H9 (cell line): ENCODE results near the gene NLGN4X. TPM values are rescaled to one million over a fixed set of nuclear protein-coding genes. Genes with fewer than 3 reads are reported as not detected.

Experiments
- DNase-seq: peaks from one replicate; pipeline ENCODE4 v3.0.0-alpha.2; 2017
- H2AFZ ChIP-seq: one replicate; pipeline ENCODE4 v1.6.1; 2013; ENCODE audit warnings: mild to moderate bottlenecking, low read length, control low read depth, moderate library complexity
- H2AK5ac ChIP-seq: 2 replicates; pipeline ENCODE4 v1.6.1; 2013; ENCODE audit warnings: low read length, control low read depth, mixed read lengths; ENCODE audit not compliant: insufficient read length
- H2BK120ac ChIP-seq: one replicate; pipeline ENCODE4 v1.6.1; 2013; ENCODE audit warnings: low read depth, mild to moderate bottlenecking, low read length, control low read depth, inconsistent platforms; ENCODE audit not compliant: poor library complexity, severe bottlenecking
- H2BK12ac ChIP-seq: 2 replicates; pipeline ENCODE4 v1.6.1; 2013; ENCODE audit warnings: low read length, control low read depth, mixed read lengths, low read depth; ENCODE audit not compliant: insufficient read length
- H2BK15ac ChIP-seq: 2 replicates; pipeline ENCODE4 v1.6.1; 2013; ENCODE audit warnings: low read depth, low read length, control low read depth
- H2BK20ac ChIP-seq: one replicate; pipeline ENCODE4 v1.6.1; 2013; ENCODE audit warnings: low read depth, mild to moderate bottlenecking, low read length, control low read depth, inconsistent platforms; ENCODE audit not compliant: poor library complexity, severe bottlenecking
- H2BK5ac ChIP-seq: 2 replicates; pipeline ENCODE4 v1.6.1; 2013; ENCODE audit warnings: low read length, control low read depth, mixed read lengths; ENCODE audit not compliant: insufficient read length
- H3K14ac ChIP-seq: 2 replicates; pipeline ENCODE4 v1.6.1; 2013; ENCODE audit warnings: low read length, control low read depth; ENCODE audit not compliant: insufficient read depth
- H3K18ac ChIP-seq: 2 replicates; pipeline ENCODE4 v1.6.1; 2013; ENCODE audit warnings: low read depth, mild to moderate bottlenecking, mixed read lengths, low read length, control low read depth; ENCODE audit not compliant: insufficient read length
- H3K23ac ChIP-seq: 2 replicates; pipeline ENCODE4 v1.6.1; 2013; ENCODE audit warnings: low read length, control low read depth, mixed read lengths, low read depth; ENCODE audit not compliant: insufficient read length
- H3K23me2 ChIP-seq: 2 replicates; pipeline ENCODE4 v1.6.1; 2013; ENCODE audit warnings: low read depth, mild to moderate bottlenecking, mixed read lengths, low read length, control low read depth; ENCODE audit not compliant: insufficient read length, poor library complexity, severe bottlenecking
- H3K27ac ChIP-seq: 2 replicates; pipeline ENCODE4 v1.5.1; 2013; ENCODE audit warnings: low read length, control low read depth, mixed read lengths, low read depth; ENCODE audit not compliant: insufficient read length
- H3K27me3 ChIP-seq: 2 replicates; pipeline ENCODE4 v1.6.1; 2013; ENCODE audit warnings: low read length, control low read depth, inconsistent platforms; ENCODE audit not compliant: insufficient read depth
- H3K4ac ChIP-seq: 2 replicates; pipeline ENCODE4 v1.6.1; 2013; ENCODE audit warnings: low read depth, mild to moderate bottlenecking, control low read depth, inconsistent platforms, low read length, moderate library complexity
- H3K4me1 ChIP-seq: 2 replicates; pipeline ENCODE4 v1.6.1; 2013; ENCODE audit warnings: low read length, control low read depth, inconsistent platforms; ENCODE audit not compliant: insufficient read depth
- H3K4me2 ChIP-seq: 2 replicates; pipeline ENCODE4 v1.6.1; 2013; ENCODE audit warnings: low read length, control low read depth, mixed read lengths; ENCODE audit not compliant: insufficient read length, insufficient read depth
- H3K56ac ChIP-seq: 2 replicates; pipeline ENCODE4 v1.6.1; 2013; ENCODE audit warnings: low read depth, mild to moderate bottlenecking, mixed read lengths, low read length, control low read depth; ENCODE audit not compliant: insufficient read length
- H3K79me1 ChIP-seq: 2 replicates; pipeline ENCODE4 v1.6.1; 2013; ENCODE audit warnings: low read depth, mild to moderate bottlenecking, moderate library complexity, low read length, control low read depth, inconsistent platforms; ENCODE audit not compliant: insufficient read depth, poor library complexity, severe bottlenecking
- H3K79me2 ChIP-seq: 2 replicates; pipeline ENCODE4 v1.6.1; 2013; ENCODE audit warnings: low read length, control low read depth, inconsistent platforms; ENCODE audit not compliant: insufficient read depth
- H3K9ac ChIP-seq: 2 replicates; pipeline ENCODE4 v1.6.1; 2013; ENCODE audit warnings: low read length, control low read depth, mixed read lengths; ENCODE audit not compliant: insufficient read length; ENCODE audit errors: extremely low read depth
- H3K9me3 ChIP-seq: one replicate; pipeline ENCODE4 v1.6.1; 2013; ENCODE audit warnings: low read depth, low read length, inconsistent platforms; ENCODE audit not compliant: control insufficient read depth
- H3T11ph ChIP-seq: one replicate; pipeline ENCODE4 v1.6.1; 2013; ENCODE audit warnings: mild to moderate bottlenecking, low read length, control low read depth, inconsistent platforms
- H4K20me1 ChIP-seq: one replicate; pipeline ENCODE4 v1.6.1; 2013; ENCODE audit not compliant: control insufficient read depth, insufficient read length, insufficient read depth
- H4K5ac ChIP-seq: 2 replicates; pipeline ENCODE4 v1.6.1; 2013; ENCODE audit warnings: low read depth, mild to moderate bottlenecking, mixed read lengths, low read length, control low read depth; ENCODE audit not compliant: insufficient read length
- H4K8ac ChIP-seq: replicated peaks from 2 replicates; pipeline ENCODE4 v1.6.1; 2013; ENCODE audit warnings: low read length, control low read depth, mixed read lengths, low read depth; ENCODE audit not compliant: insufficient read length
- H4K91ac ChIP-seq: 2 replicates; pipeline ENCODE4 v1.6.1; 2013; ENCODE audit warnings: low read depth, mild to moderate bottlenecking, moderate library complexity, mixed read lengths, low read length, control low read depth; ENCODE audit not compliant: insufficient read length
- H3K27ac Mint-ChIP-seq, 3 experiments: 2 replicates in 2 of 3; 3 replicates in 1 of 3; pipeline ENCODE4 v1.8.0; 2020 to 2021; ENCODE audit warnings: mixed read lengths in 3 of 3, mild to moderate bottlenecking in 1 of 3, moderate library complexity in 1 of 3
- H3K27me3 Mint-ChIP-seq: 2 replicates; pipeline ENCODE4 v1.8.0; 2021; ENCODE audit warnings: low read depth, mild to moderate bottlenecking, moderate library complexity, mixed read lengths
- H3K36me3 Mint-ChIP-seq, 3 experiments: 2 replicates in 2 of 3; 3 replicates in 1 of 3; pipeline ENCODE4 v1.8.0; 2020 to 2021; ENCODE audit warnings: low read depth in 3 of 3, mixed read lengths in 3 of 3; ENCODE audit not compliant: insufficient read depth in 1 of 3
- H3K4me1 Mint-ChIP-seq, 2 experiments: 2 replicates each; pipeline ENCODE4 v1.8.0; 2020; ENCODE audit warnings: mixed read lengths in 2 of 2
- H3K4me3 Mint-ChIP-seq, 2 experiments: 2 replicates in 1 of 2; 3 replicates in 1 of 2; pipeline ENCODE4 v1.8.0; 2020 to 2021; ENCODE audit warnings: mild to moderate bottlenecking in 2 of 2, mixed read lengths in 2 of 2, moderate library complexity in 1 of 2
- H3K9me3 Mint-ChIP-seq, 2 experiments: 2 replicates in 1 of 2; 3 replicates in 1 of 2; pipeline ENCODE4 v1.8.0; 2020; ENCODE audit warnings: mild to moderate bottlenecking in 2 of 2, mixed read lengths in 2 of 2, moderate library complexity in 1 of 2
- CTCF ChIP-seq: fragments of 200-600 bp; sonication (generic); conservative IDR thresholded peaks from 3 replicates; pipeline ENCODE4 v1.8.0; 2021; ENCODE audit warnings: antibody characterized with exemption, mild to moderate bottlenecking
- WGBS: extraction: QIAGEN DNeasy Blood & Tissue Kit; methylation state at CpG from one replicate; pipeline ENCODE4 v1.1.7; 2013; ENCODE audit warnings: missing lambda C conversion rate, low lambda C conversion rate, mixed read lengths; ENCODE audit not compliant: insufficient read length; ENCODE audit errors: extremely low coverage; 5-methylcytosine and 5-hydroxymethylcytosine counted together
- total RNA-seq: library from RNA; stranded (reverse); gene quantifications from 2 replicates; pipeline ENCODE4 v1.2.1, GENCODE V29; 2021

Gene NLGN4X
- total RNA-seq, 1 experiment from 2014 or later: 111 TPM

GRCh38 chrX:6004529-6004928, 224.1 kb downstream of the NLGN4X start:
- Mint-ChIP-seq H3K27me3 (no peaks in the 10 kb centered on the region), H3K4me1 (peaks cover 40 to 56% of the 10 kb centered on the region in 2 experiments), H3K9me3 (no peaks in the 10 kb centered on the region), H3K36me3 (peaks cover 4 to 27% (median 15%) of the 10 kb centered on the region in 3 experiments; a peak in 6 of 7 replicates), H3K4me3 (no peak overlapping the region), H3K27ac (no peak overlapping the region; a peak in 1 of 7 replicates)
- Histone ChIP-seq H3K79me1 (peaks cover 2% of the 10 kb centered on the region), H3K79me2 (peaks cover 5% of the 10 kb centered on the region; the same call in 1 of the 2 replicates), H2AK5ac (no peak overlapping the region), H4K91ac (no peak overlapping the region), H4K5ac (no peak overlapping the region), H3K27me3 (no peaks in the 10 kb centered on the region), H2BK12ac (no peak overlapping the region), H4K8ac (no peak overlapping the region), H3K9ac (no peak overlapping the region), H2BK20ac (no peak overlapping the region), H3K4me1 (peaks cover 9% of the 10 kb centered on the region), H3K56ac (no peak overlapping the region), H2BK5ac (no peak overlapping the region), H2BK15ac (no peak overlapping the region), H4K20me1 (no peaks in the 10 kb centered on the region), H3K23me2 (no peaks in the 10 kb centered on the region), H3K4me2 (no peak overlapping the region), H2BK120ac (no peak overlapping the region), H3K4ac (no peak overlapping the region), H3K27ac (no peak overlapping the region), H3T11ph (no peak overlapping the region), H2AFZ (no peak overlapping the region), H3K14ac (no peak overlapping the region), H3K18ac (no peak overlapping the region), H3K9me3 (no peaks in the 10 kb centered on the region), H3K23ac (no peak overlapping the region)
- WGBS: no CpG with 5 or more reads among the region's 4 CpGs
- no peak for DNase-seq
- TF ChIP-seq CTCF: no peak
